Spleen (tissue), 11 donors: ENCODE results near the gene FAM234A. TPM values are rescaled to one million over a fixed set of nuclear protein-coding genes. Genes with fewer than 3 reads are reported as not detected.

Experiments
- DNase-seq: peaks from one replicate; pipeline ENCODE4 v3.0.0-alpha.2; 2020
- H3K27ac ChIP-seq, 8 donors: fragments of 200-600 bp; sonication (generic) in 7 of 8; 1 replicate in 4 of 8; 2 replicates in 4 of 8; pipeline versions ENCODE4 v1.5.0 to v1.8.0; 2016 to 2021; ENCODE audit warnings: inconsistent platforms in 4 of 8, mild to moderate bottlenecking in 4 of 8, moderate library complexity in 1 of 8
- H3K27me3 ChIP-seq, 7 donors: fragments of 200-600 bp; sonication (generic) in 6 of 7; replicated peaks in 1 of 7; 1 replicate in 4 of 7; 2 replicates in 3 of 7; pipeline versions ENCODE4 v1.5.0 to v1.8.0; 2016 to 2021; ENCODE audit warnings: inconsistent platforms in 3 of 7, mild to moderate bottlenecking in 1 of 7
- H3K36me3 ChIP-seq, 6 donors: fragments of 200-600 bp; sonication (generic) in 5 of 6; 1 replicate in 4 of 6; 2 replicates in 2 of 6; pipeline versions ENCODE4 v1.5.0 to v1.8.0; 2016 to 2021; ENCODE audit warnings: inconsistent platforms in 2 of 6
- H3K4me1 ChIP-seq, 6 donors: fragments of 200-600 bp; sonication (generic) in 5 of 6; 1 replicate in 3 of 6; 2 replicates in 3 of 6; pipeline versions ENCODE4 v1.5.0 to v1.8.0; 2016 to 2021; ENCODE audit warnings: inconsistent platforms in 3 of 6
- H3K4me3 ChIP-seq, 8 donors: fragments of 200-600 bp; sonication (generic) in 7 of 8; 1 replicate in 4 of 8; 2 replicates in 4 of 8; pipeline versions ENCODE4 v1.5.0 to v1.8.0; 2016 to 2021; ENCODE audit warnings: inconsistent platforms in 4 of 8, mild to moderate bottlenecking in 4 of 8, moderate library complexity in 2 of 8
- H3K9me3 ChIP-seq, 8 donors: fragments of 200-600 bp; sonication (generic) in 7 of 8; 1 replicate in 4 of 8; 2 replicates in 4 of 8; pipeline versions ENCODE4 v1.5.0 to v1.8.0; 2016 to 2021; ENCODE audit warnings: inconsistent platforms in 4 of 8
- CTCF ChIP-seq, 11 experiments: fragments of 200-600 bp in 7 of 11; fragments of 450-650 bp in 4 of 11; sonication (generic) in 4 of 11; IDR thresholded peaks in 8 of 11; conservative IDR thresholded peaks in 3 of 11; 1 replicate in 7 of 11; 2 replicates in 4 of 11; pipeline versions ENCODE4 v1.4.0 to v1.8.0; 2016 to 2021; ENCODE audit warnings: antibody characterized with exemption in 11 of 11, inconsistent platforms in 4 of 11, mild to moderate bottlenecking in 1 of 11
- POLR2A ChIP-seq, 3 donors: fragments of 450-650 bp; IDR thresholded peaks; one replicate each; pipeline ENCODE4 v1.5.1; 2017; ENCODE audit warnings: antibody characterized with exemption in 3 of 3, mild to moderate bottlenecking in 1 of 3
- POLR2AphosphoS5 ChIP-seq, 3 donors: sonication (generic); formaldehyde crosslinking; IDR thresholded peaks; one replicate each; pipeline ENCODE4 v1.5.1; 2017; ENCODE audit warnings: antibody characterized with exemption in 3 of 3
- WGBS, 5 donors: extraction: QIAGEN DNeasy Blood & Tissue Kit in 3 of 5; methylation state at CpG; one replicate each; pipeline versions ENCODE4 v1.1.5 to v1.1.7; 2013 to 2018; 5-methylcytosine and 5-hydroxymethylcytosine counted together
- intact Hi-C: fragments of 100-400 bp; cut with DNase I; formaldehyde crosslinking; loops from one replicate; pipeline ENCODE4 v1.15.0; 2023; ENCODE audit warnings: low total_unique reads
- polyA plus RNA-seq, 3 donors: library from polyadenylated mRNA; stranded (reverse); fragments of 200-250 nt; gene quantifications; one replicate each; pipeline ENCODE4 v1.2.1, GENCODE V29; 2013
- total RNA-seq, 7 donors: library from RNA; depleted of rRNA in 3 of 7; stranded (reverse); fragments of >200 nt in 3 of 7; fragmentation: NEBNext Ultra II Directional in 4 of 7; extraction: Animal tissue kit (Norgen Biotek cat#: 25700) in 4 of 7; gene quantifications; one replicate each; pipeline versions ENCODE4 v1.1.0 to v1.2.1, GENCODE V29; 2016 to 2021
- donor health status: healthy with polysubstance abuse.
- donor health status: DM: no; HTN: no; CAD: no; lungs with moderate emphysema.
- donor health status: DM: no; HTN: no; CAD: no.
- donor health status: Bipolar disorder and iron deficiency.
- donor health status: healthy.
- donor health status: DM: no; HTN: no; CAD: no.
- donor health status: DM: yes; HTN: yes; CAD: no.

The FAM234A gene
- total and polyA plus RNA-seq, 10 donors, result 13.0 to 63.1 (median 39.7) TPM

GRCh38 chr16:307691-308312 lies 73.2 kb downstream of the FAM234A start:
- DNase-seq, result peak; percentile 70
- Histone ChIP-seq H3K4me3 (no peak overlapping the region), H3K4me1 (peaks cover 0 to 32% (median 2%) of the 10 kb centered on the region in 6 donors), H3K36me3 (peaks cover 2 to 100% (median 61%) of the 10 kb centered on the region in 6 donors), H3K27ac (no peak overlapping the region), H3K27me3 (no peaks in the 10 kb centered on the region), H3K9me3 (no peaks in the 10 kb centered on the region)
- TF ChIP-seq POLR2A (IDR thresholded peaks at IDR 0.05) (no peak), CTCF (IDR thresholded peaks at IDR 0.05 in 8 of 11, conservative IDR thresholded peaks at IDR 0.05 in 3 of 11) (no peak), POLR2AphosphoS5 (IDR thresholded peaks at IDR 0.05) (peak in 2 of 3 donors; percentile 12 to 38)
- WGBS, 5 donors, result 72 to 78% (median 76%) methylated on average over 14 to 21 of the region's 21 CpGs
- intact Hi-C loops, result no loop called here

- TF ChIP-seq CTCF (IDR thresholded peaks at IDR 0.05 in 8 of 11, conservative IDR thresholded peaks at IDR 0.05 in 3 of 11) (no peak), POLR2AphosphoS5 (IDR thresholded peaks at IDR 0.05) (no peak), POLR2A (IDR thresholded peaks at IDR 0.05) (no peak)
- H3K4me1 ChIP-seq, result peaks cover 0 to 36% (median 2%) of the 10 kb centered on the region in 6 donors
- H3K9me3 ChIP-seq, result no peaks in the 10 kb centered on the region
- H3K27ac ChIP-seq, result no peak overlapping the region
- H3K4me3 ChIP-seq, result no peak overlapping the region
- H3K36me3 ChIP-seq, result peaks cover 0 to 100% (median 64%) of the 10 kb centered on the region in 6 donors
- no peak for DNase-seq
- 66 to 80% (median 72%) methylated on average over 6 to 7 of the region's 7 CpGs for WGBS, 5 donors
- no peaks in the 10 kb centered on the region for H3K27me3 ChIP-seq
- intact Hi-C loops, result no loop called here
Measured at GRCh38 chr16:309476-309875, 74.9 kb downstream of the FAM234A start.

GRCh38 chr16:311725-312124 lies 77.1 kb downstream of the FAM234A start:
- Histone ChIP-seq H3K27ac (no peak overlapping the region), H3K4me3 (no peak overlapping the region), H3K9me3 (no peaks in the 10 kb centered on the region), H3K27me3 (no peaks in the 10 kb centered on the region), H3K36me3 (peaks cover 0 to 84% (median 64%) of the 10 kb centered on the region in 6 donors), H3K4me1 (peaks cover 0 to 48% (median 2%) of the 10 kb centered on the region in 6 donors)
- intact Hi-C loops, result no loop called here
- TF ChIP-seq POLR2AphosphoS5 (IDR thresholded peaks at IDR 0.05), result no peak
- TF ChIP-seq POLR2A (IDR thresholded peaks at IDR 0.05), result no peak
- TF ChIP-seq CTCF (IDR thresholded peaks at IDR 0.05 in 8 of 11, conservative IDR thresholded peaks at IDR 0.05 in 3 of 11), result no peak
- WGBS, 5 donors, result 93 to 99% (median 96%) methylated on average over 13 to 15 of the region's 15 CpGs
- peak; percentile 68 for DNase-seq

GRCh38 chr16:314351-314750 lies 79.7 kb downstream of the FAM234A start:
- H3K27me3 ChIP-seq, result no peaks in the 10 kb centered on the region
- no peak overlapping the region for H3K27ac ChIP-seq
- WGBS, 5 donors, result 87 to 99% (median 96%) methylated on average over 10 to 16 of the region's 16 CpGs
- peaks cover 0 to 84% (median 51%) of the 10 kb centered on the region in 6 donors for H3K36me3 ChIP-seq
- no peaks in the 10 kb centered on the region for H3K9me3 ChIP-seq
- no peak for TF ChIP-seq CTCF (IDR thresholded peaks at IDR 0.05 in 8 of 11, conservative IDR thresholded peaks at IDR 0.05 in 3 of 11)
- TF ChIP-seq POLR2A (IDR thresholded peaks at IDR 0.05), result no peak
- TF ChIP-seq POLR2AphosphoS5 (IDR thresholded peaks at IDR 0.05), result no peak
- no peak for DNase-seq
- H3K4me3 ChIP-seq, result no peak overlapping the region
- intact Hi-C loops, result no loop called here
- peaks cover 0 to 41% (median 4%) of the 10 kb centered on the region in 6 donors for H3K4me1 ChIP-seq
